HepG2 (cell line): ENCODE measurements around the gene MAN2A1. TPM values are rescaled to one million over a fixed set of nuclear protein-coding genes. Genes with fewer than 3 reads are reported as not detected.

Source experiments
- IRF2 ChIP-seq: IDR thresholded peaks from 2 replicates; pipeline ENCODE4 v1.6.1; 2018; ENCODE audit warnings: missing genetic modification reagents, missing compliant biosample characterization
- KDM4B ChIP-seq: sonication (generic); formaldehyde crosslinking; IDR thresholded peaks from 2 replicates; pipeline ENCODE4 v1.4.0; 2020; ENCODE audit warnings: missing genetic modification reagents
- MAF1 ChIP-seq: sonication (generic); formaldehyde crosslinking; IDR thresholded peaks from 2 replicates; pipeline ENCODE4 v1.5.0; 2020; ENCODE audit warnings: missing genetic modification reagents, borderline replicate concordance
- MIXL1 ChIP-seq: IDR thresholded peaks from 2 replicates; pipeline ENCODE4 v1.6.1; 2016
- NFE2L1 ChIP-seq: sonication (generic); formaldehyde crosslinking; IDR thresholded peaks from 2 replicates; pipeline ENCODE4 v1.4.0; 2020; ENCODE audit warnings: missing genetic modification reagents, mild to moderate bottlenecking, borderline replicate concordance
- SNAPC4 ChIP-seq: sonication (generic); formaldehyde crosslinking; IDR thresholded peaks from 2 replicates; pipeline ENCODE4 v1.4.0; 2020; ENCODE audit warnings: mild to moderate bottlenecking, missing genetic modification reagents
- STAG1 ChIP-seq: sonication (generic); formaldehyde crosslinking; IDR thresholded peaks from 2 replicates; pipeline ENCODE4 v1.4.0; 2020; ENCODE audit warnings: missing genetic modification reagents
- THAP8 ChIP-seq: sonication (generic); formaldehyde crosslinking; IDR thresholded peaks from 2 replicates; pipeline ENCODE4 v1.5.1; 2020; ENCODE audit warnings: missing genetic modification reagents, mild to moderate bottlenecking, borderline replicate concordance
- ZNF205 ChIP-seq: IDR thresholded peaks from 2 replicates; pipeline ENCODE4 v1.6.1; 2018; ENCODE audit warnings: missing biosample characterization, missing genetic modification reagents
- ZNF362 ChIP-seq: sonication (generic); formaldehyde crosslinking; IDR thresholded peaks from 2 replicates; pipeline ENCODE4 v1.4.0; 2020; ENCODE audit warnings: missing genetic modification reagents, mild to moderate bottlenecking, borderline replicate concordance
- ZNF382 ChIP-seq: sonication (generic); formaldehyde crosslinking; IDR thresholded peaks from 2 replicates; pipeline ENCODE4 v1.5.0; 2020; ENCODE audit warnings: missing genetic modification reagents, mild to moderate bottlenecking, borderline replicate concordance
- ZNF770 ChIP-seq: sonication (generic); formaldehyde crosslinking; IDR thresholded peaks from 2 replicates; pipeline ENCODE4 v1.5.0; 2020; ENCODE audit warnings: mild to moderate bottlenecking, missing genetic modification reagents
- ZNF776 ChIP-seq: sonication (generic); formaldehyde crosslinking; IDR thresholded peaks from 2 replicates; pipeline ENCODE4 v1.4.0; 2020; ENCODE audit warnings: mild to moderate bottlenecking, missing genetic modification reagents
- ZNF841 ChIP-seq: sonication (generic); formaldehyde crosslinking; IDR thresholded peaks from 2 replicates; pipeline ENCODE4 v1.8.1; 2023; ENCODE audit warnings: missing genetic modification reagents, borderline replicate concordance
- ZNF879 ChIP-seq: sonication (generic); formaldehyde crosslinking; IDR thresholded peaks from 2 replicates; pipeline ENCODE4 v1.8.1; 2023; ENCODE audit warnings: missing genetic modification reagents
- polyA plus RNA-seq, 8 experiments: library from polyadenylated mRNA; depleted of rRNA in 3 of 8; stranded (reverse) in 7 of 8; unstranded in 1 of 8; fragments of >200 nt; fragmentation: Illumina TruSeq in 4 of 8; extraction: Trizol in 4 of 8; gene quantifications; 2 replicates each; pipeline versions ENCODE4 v1.2.1 to v1.2.3, GENCODE V29; 2011 to 2016; ENCODE audit warnings: low read depth in 4 of 8, missing spikeins in 1 of 8, mixed read lengths in 1 of 8; ENCODE audit not compliant: insufficient read depth in 1 of 8
- total RNA-seq, 5 experiments: library from RNA; depleted of rRNA; stranded (reverse); fragments of >200 nt; fragmentation: Illumina TruSeq; extraction: Trizol; gene quantifications; 2 replicates each; pipeline ENCODE4 v1.2.3, GENCODE V29; 2016; ENCODE audit warnings: low read depth in 1 of 5

MAN2A1 gene
- total and polyA plus RNA-seq, 2 of the 13 experiments (the other 11 are each of a cell fraction or from before 2014, with no cell fraction given), result 56.2 to 80.5 TPM

GRCh38 chr5:109688970-109689739 is 572 bp upstream of the MAN2A1 start (continued):
- TF ChIP-seq ZNF362 (no peak), MAF1 (peak; percentile 70; the same call in 1 of the 2 replicates), MIXL1 (no peak), ZNF382 (CRISPR knock-in tag) (no peak), KDM4B (CRISPR knock-in tag) (no peak), STAG1 (CRISPR knock-in tag) (peak; percentile 29; the same call in 1 of the 2 replicates), SNAPC4 (0 out of 2 replicates have a peak, but pooled peaks have one; percentile 46), ZNF770 (CRISPR knock-in tag) (no peak), ZNF776 (no peak), IRF2 (0 out of 2 replicates have a peak, but pooled peaks have one; percentile 24), ZNF205 (CRISPR knock-in tag) (peak; percentile 86), ZNF841 (CRISPR knock-in tag) (no peak), THAP8 (no peak), NFE2L1 (CRISPR knock-in tag) (no peak), ZNF879 (CRISPR knock-in tag) (no peak)
